AG09319 (cell line): ENCODE data around the gene MACROH2A1.

Source experiments
- DNase-seq: peaks from one replicate; pipeline ENCODE4 v3.0.0-alpha.2; 2010; ENCODE audit warnings: low read depth; ENCODE audit errors: extremely low read depth
- CTCF ChIP-seq: IDR thresholded peaks from 2 replicates; pipeline ENCODE4 v1.5.1; 2011; ENCODE audit warnings: low read depth, mild to moderate bottlenecking, inconsistent platforms, low read length, moderate library complexity

Gene MACROH2A1

GRCh38 chr5:135402031-135402430 is 3.0 kb upstream of the MACROH2A1 start:
- DNase-seq, result no peak
- no peak for TF ChIP-seq CTCF

GRCh38 chr5:135400866-135401265 is 1.8 kb upstream of the MACROH2A1 start:
- TF ChIP-seq CTCF, result no peak
- DNase-seq, result no peak

- no peak for DNase-seq
- TF ChIP-seq CTCF, result no peak
Observed at GRCh38 chr5:135399794-135400542, 937 bp upstream of the MACROH2A1 start.

- TF ChIP-seq CTCF, result no peak
- DNase-seq, result no peak
Observed at GRCh38 chr5:135398160-135398854, 724 bp downstream of the MACROH2A1 start.

- no peak for DNase-seq
- TF ChIP-seq CTCF, result no peak
Observed at GRCh38 chr5:135397084-135397483, 1.9 kb downstream of the MACROH2A1 start.

- TF ChIP-seq CTCF, result no peak
Observed at GRCh38 chr5:135396459-135397055, 2.5 kb downstream of the MACROH2A1 start.

GRCh38 chr5:135395866-135396265 is 3.2 kb downstream of the MACROH2A1 start:
- no peak for TF ChIP-seq CTCF
- DNase-seq, result no peak

More at GRCh38 chr5:135396459-135397055, 2.5 kb downstream of the MACROH2A1 start:
- DNase-seq, result no peak
